ENCODE results near the gene MARCHF6. TPM values are rescaled to one million over a fixed set of nuclear protein-coding genes. Genes with fewer than 3 reads are reported as not detected.

The MARCHF6 gene
- total and polyA plus RNA-seq, 9 of the 15 experiments (the other 6 are each of a cell fraction or from before 2014, with no cell fraction given), result 74.1 to 456 (median 116) TPM

DNA sequence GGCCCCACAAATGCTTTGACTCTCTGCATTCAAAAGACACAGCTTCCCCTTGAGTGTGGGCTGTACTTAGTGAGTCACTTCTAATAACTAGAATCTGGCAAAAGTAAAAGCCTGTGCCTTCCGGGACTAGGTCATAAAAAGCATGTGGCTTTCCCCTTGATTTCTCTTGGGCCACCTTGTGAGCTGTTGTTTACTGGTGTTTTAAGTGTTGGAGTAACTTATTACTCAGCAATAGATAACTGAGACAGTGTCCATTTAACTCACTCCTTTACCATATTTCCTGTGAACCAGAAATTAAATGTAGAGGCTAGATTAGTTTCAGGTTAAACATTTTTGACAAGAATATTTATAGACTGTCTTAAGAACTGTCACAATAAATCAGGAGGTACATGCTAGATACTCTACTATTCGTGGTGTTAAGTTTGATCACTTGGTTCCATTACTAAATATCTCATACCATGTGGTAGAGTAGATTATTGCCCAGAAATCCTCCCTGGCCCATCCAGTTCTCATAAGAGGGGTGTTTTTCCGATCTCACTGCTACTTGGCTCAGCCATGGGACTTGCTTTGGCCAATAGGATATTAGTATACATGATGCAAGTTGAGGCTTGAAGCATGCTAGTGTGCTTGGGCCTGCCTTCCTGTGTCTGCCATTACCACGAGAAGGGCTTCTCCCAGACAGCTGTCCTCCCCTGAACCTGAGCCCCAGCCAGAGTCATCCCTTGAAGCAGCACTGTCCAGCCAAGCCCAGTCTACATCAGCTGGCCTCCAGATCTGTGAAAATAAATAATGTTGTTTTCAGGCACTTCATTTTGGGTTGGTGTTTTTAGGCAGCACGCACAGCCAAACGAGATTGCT, 35.4 kb upstream of the MARCHF6 start (continued):
- TF ChIP-seq MTA2 (IDR thresholded peaks at IDR 0.05; ENCODE audit: low read depth) (no peak), BHLHE40 (IDR thresholded peaks at IDR 0.05; ENCODE audit: low read length) (no peak), CGGBP1 (CRISPR knock-in tag; IDR thresholded peaks at IDR 0.05) (no peak), ZNF778 (CRISPR knock-in tag; IDR thresholded peaks at IDR 0.05) (no peak), ZNF239 (CRISPR knock-in tag; IDR thresholded peaks at IDR 0.05) (no peak), HDAC1 (IDR thresholded peaks at IDR 0.05) (peak in 1 of 2 experiments; percentile 23; a peak in 2 of 4 replicates), C11orf30 (IDR thresholded peaks at IDR 0.05; ENCODE audit: low read depth) (peak; percentile 28; the same call in 1 of the 2 replicates), TBL1XR1 (IDR thresholded peaks at IDR 0.05; ENCODE audit: low read length in 2 of 2) (no peak), TAF15 (IDR thresholded peaks at IDR 0.05; ENCODE audit: low read depth, low read length) (no peak), PHTF2 (CRISPR knock-in tag; IDR thresholded peaks at IDR 0.05) (no peak), HMGN3 (IDR thresholded peaks at IDR 0.05; ENCODE audit: borderline replicate concordance, extremely low read depth, insufficient read length, low read depth, low read length) (no peak), NFYB (IDR thresholded peaks at IDR 0.05; ENCODE audit: extremely low read depth, insufficient read length) (no peak), CCAR2 (IDR thresholded peaks at IDR 0.05; ENCODE audit: low read depth, low read length) (no peak), FIP1L1 (IDR thresholded peaks at IDR 0.05; ENCODE audit: low read depth, low read length, poor library complexity, severe bottlenecking) (no peak), RBM34 (IDR thresholded peaks at IDR 0.05; ENCODE audit: borderline replicate concordance, insufficient read depth, low read length) (no peak), RFX5 (IDR thresholded peaks at IDR 0.05; ENCODE audit: low read depth, low read length) (no peak), SRSF1 (IDR thresholded peaks at IDR 0.05; ENCODE audit: low read depth, low read length) (no peak), ZNF253 (CRISPR knock-in tag; conservative IDR thresholded peaks at IDR 0.05) (no peak)
- TF ChIP-seq, protein P1, sequence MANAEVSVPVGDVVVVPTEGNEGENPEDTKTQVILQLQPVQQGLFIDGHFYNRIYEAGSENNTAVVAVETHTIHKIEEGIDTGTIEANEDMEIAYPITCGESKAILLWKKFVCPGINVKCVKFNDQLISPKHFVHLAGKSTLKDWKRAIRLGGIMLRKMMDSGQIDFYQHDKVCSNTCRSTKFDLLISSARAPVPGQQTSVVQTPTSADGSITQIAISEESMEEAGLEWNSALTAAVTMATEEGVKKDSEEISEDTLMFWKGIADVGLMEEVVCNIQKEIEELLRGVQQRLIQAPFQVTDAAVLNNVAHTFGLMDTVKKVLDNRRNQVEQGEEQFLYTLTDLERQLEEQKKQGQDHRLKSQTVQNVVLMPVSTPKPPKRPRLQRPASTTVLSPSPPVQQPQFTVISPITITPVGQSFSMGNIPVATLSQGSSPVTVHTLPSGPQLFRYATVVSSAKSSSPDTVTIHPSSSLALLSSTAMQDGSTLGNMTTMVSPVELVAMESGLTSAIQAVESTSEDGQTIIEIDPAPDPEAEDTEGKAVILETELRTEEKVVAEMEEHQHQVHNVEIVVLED (CRISPR knock-in tag; IDR thresholded peaks at IDR 0.05), result no peak
- TF ChIP-seq, protein P2, sequence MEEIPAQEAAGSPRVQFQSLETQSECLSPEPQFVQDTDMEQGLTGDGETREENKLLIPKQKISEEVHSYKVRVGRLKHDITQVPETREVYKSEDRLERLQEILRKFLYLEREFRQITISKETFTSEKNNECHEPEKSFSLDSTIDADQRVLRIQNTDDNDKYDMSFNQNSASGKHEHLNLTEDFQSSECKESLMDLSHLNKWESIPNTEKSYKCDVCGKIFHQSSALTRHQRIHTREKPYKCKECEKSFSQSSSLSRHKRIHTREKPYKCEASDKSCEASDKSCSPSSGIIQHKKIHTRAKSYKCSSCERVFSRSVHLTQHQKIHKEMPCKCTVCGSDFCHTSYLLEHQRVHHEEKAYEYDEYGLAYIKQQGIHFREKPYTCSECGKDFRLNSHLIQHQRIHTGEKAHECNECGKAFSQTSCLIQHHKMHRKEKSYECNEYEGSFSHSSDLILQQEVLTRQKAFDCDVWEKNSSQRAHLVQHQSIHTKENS (CRISPR knock-in tag; IDR thresholded peaks at IDR 0.05), result no peak
- TF ChIP-seq, protein P3, sequence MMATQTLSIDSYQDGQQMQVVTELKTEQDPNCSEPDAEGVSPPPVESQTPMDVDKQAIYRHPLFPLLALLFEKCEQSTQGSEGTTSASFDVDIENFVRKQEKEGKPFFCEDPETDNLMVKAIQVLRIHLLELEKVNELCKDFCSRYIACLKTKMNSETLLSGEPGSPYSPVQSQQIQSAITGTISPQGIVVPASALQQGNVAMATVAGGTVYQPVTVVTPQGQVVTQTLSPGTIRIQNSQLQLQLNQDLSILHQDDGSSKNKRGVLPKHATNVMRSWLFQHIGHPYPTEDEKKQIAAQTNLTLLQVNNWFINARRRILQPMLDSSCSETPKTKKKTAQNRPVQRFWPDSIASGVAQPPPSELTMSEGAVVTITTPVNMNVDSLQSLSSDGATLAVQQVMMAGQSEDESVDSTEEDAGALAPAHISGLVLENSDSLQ (IDR thresholded peaks at IDR 0.05), result peak; percentile 78
- TF ChIP-seq, protein P4, sequence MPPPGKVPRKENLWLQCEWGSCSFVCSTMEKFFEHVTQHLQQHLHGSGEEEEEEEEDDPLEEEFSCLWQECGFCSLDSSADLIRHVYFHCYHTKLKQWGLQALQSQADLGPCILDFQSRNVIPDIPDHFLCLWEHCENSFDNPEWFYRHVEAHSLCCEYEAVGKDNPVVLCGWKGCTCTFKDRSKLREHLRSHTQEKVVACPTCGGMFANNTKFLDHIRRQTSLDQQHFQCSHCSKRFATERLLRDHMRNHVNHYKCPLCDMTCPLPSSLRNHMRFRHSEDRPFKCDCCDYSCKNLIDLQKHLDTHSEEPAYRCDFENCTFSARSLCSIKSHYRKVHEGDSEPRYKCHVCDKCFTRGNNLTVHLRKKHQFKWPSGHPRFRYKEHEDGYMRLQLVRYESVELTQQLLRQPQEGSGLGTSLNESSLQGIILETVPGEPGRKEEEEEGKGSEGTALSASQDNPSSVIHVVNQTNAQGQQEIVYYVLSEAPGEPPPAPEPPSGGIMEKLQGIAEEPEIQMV (tag; conservative IDR thresholded peaks at IDR 0.05; ENCODE audit: low read depth), result no peak
